Endothelial cell of umbilical vein (primary cell): ENCODE data around the gene URM1.

Source experiments
- POLR2A ChIP-seq: IDR thresholded peaks from 2 replicates; pipeline ENCODE4 v1.6.1; 2012; ENCODE audit warnings: low read depth, mild to moderate bottlenecking, control low read depth, low read length
- TF ChIP-seq, protein P1 (sequence below): IDR thresholded peaks from 2 replicates; pipeline ENCODE4 v1.6.1; 2011; ENCODE audit not compliant: insufficient read depth, insufficient read length
- TF ChIP-seq, protein P2 (sequence below), 2 donors: IDR thresholded peaks; 1 replicate in 1 of 2; 2 replicates in 1 of 2; pipeline ENCODE4 v1.5.1; 2011; ENCODE audit warnings: low read length in 2 of 2, mild to moderate bottlenecking in 2 of 2, moderate library complexity in 2 of 2, control low read depth in 1 of 2, inconsistent platforms in 1 of 2, low read depth in 1 of 2; ENCODE audit not compliant: insufficient read depth in 1 of 2; ENCODE audit errors: extremely low read depth in 1 of 2

DNA sequence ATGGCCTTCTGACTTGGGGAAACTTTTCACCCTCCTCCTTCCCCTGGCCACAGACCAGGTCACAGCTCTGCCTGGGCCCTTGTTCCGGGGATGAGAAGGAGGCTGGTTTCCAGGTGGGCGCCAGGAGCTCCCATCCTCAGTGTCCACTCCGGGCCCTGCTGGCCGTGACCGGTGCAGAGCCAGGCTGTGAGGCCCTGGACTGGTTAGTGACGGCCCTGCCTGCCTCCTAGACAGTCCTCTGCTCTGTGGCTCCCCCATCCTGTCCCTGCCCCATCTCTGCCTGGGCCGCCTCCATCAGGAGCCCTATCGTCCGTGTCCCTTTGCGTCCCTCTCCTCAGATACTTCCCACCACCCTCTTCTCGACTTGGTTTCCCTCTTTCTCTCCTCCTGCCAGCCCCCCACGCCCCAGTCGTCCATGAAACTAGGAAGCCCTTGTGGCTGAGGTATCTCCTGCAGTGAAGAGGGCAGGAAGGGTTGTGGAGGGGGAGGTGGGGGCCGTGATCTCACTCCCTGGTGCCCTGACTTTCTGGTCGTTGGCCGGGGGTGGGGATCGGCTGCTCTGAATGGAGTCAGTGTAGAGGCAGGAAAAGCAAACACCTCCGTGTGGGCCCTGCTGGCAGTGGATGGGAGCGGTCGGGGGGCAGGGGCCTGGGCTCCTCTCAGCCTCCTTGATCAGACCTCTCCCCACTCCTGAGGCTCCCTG lies 34.1 kb downstream of the URM1 start:
- no peak for TF ChIP-seq POLR2A
- TF ChIP-seq, protein P1, sequence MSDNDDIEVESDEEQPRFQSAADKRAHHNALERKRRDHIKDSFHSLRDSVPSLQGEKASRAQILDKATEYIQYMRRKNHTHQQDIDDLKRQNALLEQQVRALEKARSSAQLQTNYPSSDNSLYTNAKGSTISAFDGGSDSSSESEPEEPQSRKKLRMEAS, result no peak
- TF ChIP-seq, protein P2, sequence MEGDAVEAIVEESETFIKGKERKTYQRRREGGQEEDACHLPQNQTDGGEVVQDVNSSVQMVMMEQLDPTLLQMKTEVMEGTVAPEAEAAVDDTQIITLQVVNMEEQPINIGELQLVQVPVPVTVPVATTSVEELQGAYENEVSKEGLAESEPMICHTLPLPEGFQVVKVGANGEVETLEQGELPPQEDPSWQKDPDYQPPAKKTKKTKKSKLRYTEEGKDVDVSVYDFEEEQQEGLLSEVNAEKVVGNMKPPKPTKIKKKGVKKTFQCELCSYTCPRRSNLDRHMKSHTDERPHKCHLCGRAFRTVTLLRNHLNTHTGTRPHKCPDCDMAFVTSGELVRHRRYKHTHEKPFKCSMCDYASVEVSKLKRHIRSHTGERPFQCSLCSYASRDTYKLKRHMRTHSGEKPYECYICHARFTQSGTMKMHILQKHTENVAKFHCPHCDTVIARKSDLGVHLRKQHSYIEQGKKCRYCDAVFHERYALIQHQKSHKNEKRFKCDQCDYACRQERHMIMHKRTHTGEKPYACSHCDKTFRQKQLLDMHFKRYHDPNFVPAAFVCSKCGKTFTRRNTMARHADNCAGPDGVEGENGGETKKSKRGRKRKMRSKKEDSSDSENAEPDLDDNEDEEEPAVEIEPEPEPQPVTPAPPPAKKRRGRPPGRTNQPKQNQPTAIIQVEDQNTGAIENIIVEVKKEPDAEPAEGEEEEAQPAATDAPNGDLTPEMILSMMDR (IDR thresholded peaks at IDR 0.05; ENCODE audit: extremely low read depth in 1 of 2, insufficient read depth in 1 of 2, low read depth in 1 of 2, low read length in 2 of 2), result no peak
